ENCODE data around the gene DGCR2.

DNA sequence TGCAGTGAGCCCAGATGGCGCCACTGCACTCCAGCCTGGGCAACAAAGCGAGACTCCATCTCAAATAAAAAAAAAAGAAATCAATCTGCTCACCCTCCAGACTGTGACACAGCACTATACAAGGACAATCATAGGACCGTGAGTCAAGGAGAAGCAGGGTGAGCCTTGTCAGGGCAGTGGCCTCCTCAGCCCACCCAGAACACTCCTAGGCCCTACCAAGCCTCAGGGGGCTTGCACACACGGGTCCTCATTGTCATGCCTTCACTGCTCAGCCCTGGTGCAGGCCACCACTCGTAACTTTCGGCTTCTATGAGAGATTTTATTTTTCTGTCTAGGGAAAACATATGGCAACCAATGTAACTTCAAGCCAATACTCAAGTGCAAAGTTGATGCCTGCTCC lies 35.8 kb downstream of the DGCR2 start:
- TF ChIP-seq, protein P1, sequence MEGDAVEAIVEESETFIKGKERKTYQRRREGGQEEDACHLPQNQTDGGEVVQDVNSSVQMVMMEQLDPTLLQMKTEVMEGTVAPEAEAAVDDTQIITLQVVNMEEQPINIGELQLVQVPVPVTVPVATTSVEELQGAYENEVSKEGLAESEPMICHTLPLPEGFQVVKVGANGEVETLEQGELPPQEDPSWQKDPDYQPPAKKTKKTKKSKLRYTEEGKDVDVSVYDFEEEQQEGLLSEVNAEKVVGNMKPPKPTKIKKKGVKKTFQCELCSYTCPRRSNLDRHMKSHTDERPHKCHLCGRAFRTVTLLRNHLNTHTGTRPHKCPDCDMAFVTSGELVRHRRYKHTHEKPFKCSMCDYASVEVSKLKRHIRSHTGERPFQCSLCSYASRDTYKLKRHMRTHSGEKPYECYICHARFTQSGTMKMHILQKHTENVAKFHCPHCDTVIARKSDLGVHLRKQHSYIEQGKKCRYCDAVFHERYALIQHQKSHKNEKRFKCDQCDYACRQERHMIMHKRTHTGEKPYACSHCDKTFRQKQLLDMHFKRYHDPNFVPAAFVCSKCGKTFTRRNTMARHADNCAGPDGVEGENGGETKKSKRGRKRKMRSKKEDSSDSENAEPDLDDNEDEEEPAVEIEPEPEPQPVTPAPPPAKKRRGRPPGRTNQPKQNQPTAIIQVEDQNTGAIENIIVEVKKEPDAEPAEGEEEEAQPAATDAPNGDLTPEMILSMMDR (IDR thresholded peaks at IDR 0.05) = no peak
- no peak for TF ChIP-seq EP300 (IDR thresholded peaks at IDR 0.05)
- no peak for TF ChIP-seq POLR2A (IDR thresholded peaks at IDR 0.05)
